Cerebellar cortex (tissue), 1 donor: ENCODE results near the gene ADAMTS6.
A peak's percentile ranks its signal among the peaks of the same experiment; 100 is the strongest.

ENCODE experiments used
- DNase-seq: peaks from one replicate; pipeline ENCODE4 v3.0.0-alpha.2; 2015; ENCODE audit warnings: low spot score

Gene ADAMTS6

GRCh38 chr5:65276178-65276890 lies 205.4 kb downstream of the ADAMTS6 start:
- DNase-seq, result no peak

DNA sequence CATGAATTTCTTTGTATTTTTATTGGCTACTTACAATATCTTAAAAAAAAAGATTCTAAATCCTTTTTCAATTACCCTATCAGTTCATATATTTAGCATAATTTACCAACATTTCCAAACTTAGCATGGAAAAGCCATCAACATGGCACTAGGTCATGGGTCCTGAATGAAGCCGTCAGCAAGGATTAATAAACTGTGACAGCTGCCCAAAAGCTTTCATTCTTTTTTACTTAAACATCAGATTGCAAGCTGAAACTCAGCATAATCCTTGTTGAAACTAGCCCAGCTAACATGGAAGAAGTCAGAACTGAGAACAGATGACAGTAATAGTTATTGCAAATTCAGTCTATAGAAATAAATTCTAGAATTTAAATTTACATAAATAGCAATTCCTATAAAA lies 209.8 kb downstream of the ADAMTS6 start:
- DNase-seq, result no peak

DNA sequence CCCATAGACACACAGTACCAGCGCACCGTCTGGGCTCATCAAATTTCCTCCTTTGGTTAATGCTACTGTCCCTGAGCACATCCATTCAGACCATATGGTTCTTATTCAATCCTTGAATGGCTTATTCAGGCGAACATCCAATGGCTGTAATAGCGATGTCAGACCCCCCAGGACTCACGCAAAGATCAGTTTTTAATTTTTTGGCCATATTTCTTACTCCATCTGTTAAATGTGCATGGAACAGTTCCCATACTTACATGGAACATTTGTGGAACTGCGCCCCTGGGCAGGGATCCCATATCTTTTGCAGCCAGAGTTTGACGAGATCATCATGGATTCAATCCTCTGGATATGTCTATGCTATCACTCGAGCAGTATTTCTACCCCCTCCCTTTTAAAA lies 213.2 kb downstream of the ADAMTS6 start:
- no peak for DNase-seq

DNA sequence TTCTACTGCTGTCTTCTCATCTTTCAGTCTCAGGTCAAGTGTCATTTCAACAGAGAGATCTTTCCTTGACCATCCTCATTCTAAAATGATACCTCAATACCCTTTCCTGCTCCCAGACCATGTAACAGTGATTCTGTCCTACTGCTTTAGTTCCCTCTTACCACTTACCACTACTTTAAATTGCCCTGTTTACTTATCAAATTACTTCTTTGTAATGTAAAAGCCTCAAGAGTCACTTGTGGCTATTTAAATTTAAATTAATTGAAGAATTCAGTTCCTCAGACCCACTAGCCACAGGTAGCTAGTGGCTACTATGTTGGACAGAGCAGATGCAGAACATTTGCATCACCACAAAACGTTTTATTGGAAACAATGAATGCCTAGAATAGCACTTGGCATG lies 217.3 kb downstream of the ADAMTS6 start:
- DNase-seq, result no peak

GRCh38 chr5:65263321-65263720 lies 218.4 kb downstream of the ADAMTS6 start:
- no peak for DNase-seq

- DNase-seq, result no peak
Observed at GRCh38 chr5:65262649-65263059, 219.1 kb downstream of the ADAMTS6 start.

DNA sequence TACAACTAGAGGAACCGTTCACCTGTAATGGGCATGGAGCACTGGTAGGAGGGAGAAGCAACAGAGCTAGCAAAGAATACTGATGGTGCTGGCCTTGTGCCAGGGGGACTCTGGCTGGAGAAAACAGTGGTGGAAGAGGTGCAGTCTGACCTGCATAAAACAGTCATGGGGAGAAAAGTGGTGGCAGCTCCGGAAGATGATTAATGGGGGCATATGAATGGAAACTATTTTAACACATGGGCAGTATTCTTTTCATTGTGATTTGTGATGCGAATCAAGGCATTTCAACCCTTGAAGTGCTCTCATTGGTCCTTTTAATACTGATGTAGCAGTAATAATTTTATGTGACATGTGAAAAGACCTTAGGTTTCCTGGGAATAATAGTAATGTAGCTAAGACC lies 219.6 kb downstream of the ADAMTS6 start:
- DNase-seq, result no peak

- no peak for DNase-seq
Observed at GRCh38 chr5:65261499-65261898, 220.2 kb downstream of the ADAMTS6 start.

DNA sequence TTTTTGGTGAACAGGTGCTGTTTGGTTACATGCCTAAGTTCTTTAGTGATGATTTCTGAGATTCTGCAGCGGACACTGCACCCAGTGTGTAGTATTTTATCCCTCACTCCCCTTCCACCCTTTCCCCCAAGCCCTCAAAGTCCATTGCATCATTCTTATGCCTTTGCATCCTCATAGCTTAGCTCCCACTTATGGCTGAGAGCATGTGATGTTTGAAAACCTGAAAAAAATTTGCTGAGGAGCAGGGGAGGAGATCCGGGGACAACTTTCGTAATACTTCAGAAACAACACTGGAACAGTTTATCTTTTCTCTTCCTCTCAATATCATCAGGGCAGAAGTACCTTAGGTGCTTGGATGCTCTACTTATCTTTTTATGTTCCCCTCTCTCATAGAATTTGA lies 226.4 kb downstream of the ADAMTS6 start:
- DNase-seq, result no peak

DNA sequence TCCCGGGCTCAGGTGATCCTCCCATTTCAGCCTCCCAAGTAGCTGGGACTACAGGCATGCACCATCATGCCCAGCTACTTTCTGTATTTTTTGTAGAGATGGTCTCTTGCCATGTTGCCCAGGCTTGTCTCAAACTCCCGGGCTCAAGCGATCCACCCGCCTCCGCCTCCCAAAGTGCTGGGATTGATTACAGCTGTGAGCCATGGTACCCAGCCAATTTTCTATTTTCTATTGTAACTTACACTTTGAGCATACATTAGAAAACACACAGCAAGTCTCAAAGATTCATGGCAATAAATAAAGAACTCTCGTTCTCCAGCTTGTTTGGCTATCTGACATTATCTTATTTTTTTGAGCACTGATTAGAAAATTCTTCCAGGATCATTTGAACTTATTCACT lies 228.7 kb downstream of the ADAMTS6 start:
- DNase-seq, result no peak

DNA sequence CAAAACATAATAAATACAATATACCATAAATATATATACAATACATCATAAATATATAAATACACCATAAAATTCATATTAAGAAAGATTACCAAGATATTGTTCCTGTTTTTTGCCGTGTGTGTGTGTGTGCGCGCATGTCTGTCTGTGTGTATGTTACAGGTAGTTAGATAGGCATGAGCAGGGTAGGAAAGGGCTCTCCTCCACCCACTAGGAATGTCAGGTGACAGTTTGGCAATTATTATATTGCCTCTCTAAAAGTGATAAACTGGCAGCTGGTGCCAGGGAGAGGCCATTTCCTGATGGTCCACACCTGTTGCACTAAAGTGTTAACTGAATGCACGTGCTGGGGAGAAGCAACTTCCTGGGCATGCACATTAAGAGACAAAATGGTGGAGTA lies 232.8 kb downstream of the ADAMTS6 start:
- DNase-seq, result no peak

GRCh38 chr5:65247594-65247993 lies 234.1 kb downstream of the ADAMTS6 start:
- no peak for DNase-seq

DNA sequence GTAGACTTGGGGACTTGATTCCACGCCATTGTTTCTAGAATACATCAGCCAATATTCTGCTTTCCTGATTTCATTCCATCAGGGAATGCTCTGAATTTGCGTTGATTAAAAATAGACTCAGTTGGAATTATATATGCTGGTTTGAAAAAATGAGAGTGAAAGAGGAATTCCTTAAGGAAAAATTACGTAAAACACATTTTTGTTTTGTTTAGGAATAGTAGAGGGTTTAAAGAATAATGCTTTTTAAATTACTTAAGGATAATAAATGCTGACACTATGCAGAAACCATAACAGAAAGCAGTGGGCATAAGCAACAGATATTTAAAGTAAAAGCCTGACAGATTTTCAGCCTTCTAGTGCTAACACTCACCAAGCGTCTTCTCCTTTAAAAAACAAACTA lies 235.0 kb downstream of the ADAMTS6 start:
- DNase-seq, result no peak

DNA sequence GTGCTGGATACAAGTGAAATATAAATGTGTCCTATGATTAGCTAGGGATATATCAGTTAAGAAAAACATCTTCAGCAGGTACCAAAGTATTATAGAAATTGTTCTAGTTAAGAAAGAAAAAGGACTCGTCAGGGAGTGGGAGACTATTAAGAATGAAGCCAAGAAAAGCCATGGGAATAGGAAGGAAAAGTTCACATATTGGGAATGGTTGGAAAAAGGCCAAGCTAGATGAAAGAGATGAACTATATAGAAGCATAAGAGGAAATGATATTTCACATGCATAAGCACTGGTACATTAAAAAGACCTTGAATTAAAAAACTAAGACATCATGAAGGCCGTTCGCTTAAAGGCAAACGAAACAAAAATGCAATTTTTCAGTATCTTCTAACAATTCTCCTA lies 237.7 kb downstream of the ADAMTS6 start:
- DNase-seq, result no peak

DNA sequence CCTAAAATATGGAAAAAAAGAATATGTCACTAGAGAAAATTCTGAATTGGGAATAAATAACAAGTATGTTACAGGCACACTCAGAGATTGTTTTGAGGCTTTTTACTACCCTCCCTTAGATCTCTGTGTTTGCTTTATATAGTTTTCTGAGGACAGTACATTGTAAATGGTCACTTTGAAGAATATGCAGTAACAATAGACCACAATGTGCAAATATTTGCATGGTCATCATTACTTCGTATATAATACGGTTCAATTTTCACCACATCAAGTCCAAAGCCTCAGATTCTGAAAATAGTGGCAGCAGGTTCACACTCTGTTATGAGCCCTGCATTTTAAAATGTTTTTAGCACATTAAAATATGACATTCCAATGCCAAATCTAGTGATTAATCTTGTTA lies 238.6 kb downstream of the ADAMTS6 start:
- DNase-seq, result no peak

- no peak for DNase-seq
Observed at GRCh38 chr5:65229841-65230240, 251.9 kb downstream of the ADAMTS6 start.

DNA sequence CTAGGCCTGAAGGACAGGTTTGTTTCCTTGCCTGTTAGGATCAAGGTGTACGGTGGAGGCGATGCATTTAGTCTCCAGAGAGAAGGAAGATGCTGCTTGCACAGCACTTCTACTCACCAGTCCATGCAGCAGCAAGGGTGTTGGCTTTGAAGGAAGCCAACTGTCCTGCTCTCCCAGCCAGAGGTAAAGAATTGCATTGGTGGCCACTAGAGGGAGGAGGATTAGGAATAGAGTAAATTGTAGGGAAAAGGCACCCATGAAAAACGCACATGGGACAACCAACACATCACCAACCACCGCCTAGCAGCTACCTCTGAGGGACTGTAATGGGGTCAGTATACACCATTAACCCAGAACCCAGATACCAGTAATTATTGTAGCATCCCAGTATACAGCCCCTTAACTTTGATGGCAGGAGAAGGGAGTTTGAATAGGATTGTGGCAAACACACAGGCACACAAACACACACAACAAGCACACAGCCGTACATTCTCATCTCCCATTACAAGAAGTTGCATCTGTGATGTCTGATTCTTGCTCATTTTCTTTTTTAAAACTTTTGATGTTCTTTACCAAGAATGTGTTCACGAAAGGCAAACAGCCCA lies 267.7 kb downstream of the ADAMTS6 start:
- peak; percentile 42 for DNase-seq

- no peak for DNase-seq
Observed at GRCh38 chr5:65209341-65209740, 272.4 kb downstream of the ADAMTS6 start.

DNA sequence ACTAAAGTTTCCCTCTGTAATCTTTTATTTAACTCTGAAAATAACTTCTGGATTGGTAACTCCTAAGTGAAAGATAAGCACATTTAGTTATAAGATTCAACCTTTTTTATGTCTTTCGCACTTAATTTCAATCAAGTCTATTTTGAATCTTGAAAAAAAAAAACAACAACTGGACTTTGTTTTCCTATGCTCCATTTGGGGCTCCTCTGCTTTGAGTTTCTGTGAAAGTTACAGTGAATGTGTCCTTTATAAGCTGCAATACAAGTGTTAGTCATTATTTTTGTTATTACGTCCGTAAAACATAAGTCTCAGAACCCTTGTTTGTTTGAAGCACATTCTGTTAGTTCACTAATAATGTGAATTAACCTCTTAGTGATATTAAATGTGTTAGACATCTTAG lies 276.8 kb downstream of the ADAMTS6 start:
- no peak for DNase-seq

DNA sequence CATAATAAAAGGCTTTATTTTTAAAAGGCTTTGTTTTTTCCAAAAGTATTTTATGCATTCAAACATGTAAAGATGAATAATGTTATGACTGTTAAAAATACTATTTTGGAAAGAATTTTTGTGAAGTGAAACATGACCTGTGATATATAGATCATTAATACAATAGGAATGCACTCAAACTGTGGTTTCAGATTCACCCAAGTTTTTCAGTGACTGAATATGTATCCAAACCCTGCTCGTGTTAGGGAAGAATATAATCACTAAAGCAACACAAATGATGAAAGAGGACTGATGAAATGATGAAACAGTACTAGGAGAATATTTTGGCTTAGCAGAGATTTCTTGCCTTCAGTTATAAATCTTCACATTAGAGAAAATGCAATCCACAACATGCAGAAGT lies 278.0 kb downstream of the ADAMTS6 start:
- no peak for DNase-seq

DNA sequence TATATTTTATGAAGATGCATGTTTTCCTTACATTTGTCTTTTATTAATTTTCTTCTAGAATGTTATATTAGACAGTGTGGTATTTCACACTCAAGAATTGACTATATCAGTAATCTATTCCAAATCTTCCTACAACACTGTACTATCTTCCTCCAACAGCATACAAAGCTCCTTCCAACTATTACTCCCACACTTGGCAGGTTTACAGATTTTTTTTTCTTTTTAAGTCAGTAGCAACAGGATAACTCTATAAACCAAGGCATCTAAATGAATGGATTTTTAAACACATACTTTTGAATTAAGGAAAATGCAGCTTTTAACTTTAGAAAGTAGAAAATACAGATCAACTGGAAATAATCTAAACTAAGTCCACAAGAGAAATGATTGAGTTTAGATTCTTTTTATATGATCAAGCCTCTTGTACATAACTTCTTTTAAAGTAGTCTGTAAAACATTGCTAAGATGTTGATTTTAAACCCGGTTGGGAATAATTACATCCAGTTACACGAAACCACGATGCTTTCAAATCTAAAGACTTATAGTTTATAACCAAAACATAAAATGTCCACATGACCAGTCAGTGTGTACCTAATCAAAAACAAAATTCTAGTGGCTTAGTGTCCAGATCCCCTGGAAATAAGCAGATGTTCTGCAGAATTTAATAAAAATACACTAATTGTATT lies 281.6 kb downstream of the ADAMTS6 start:
- no peak for DNase-seq

DNA sequence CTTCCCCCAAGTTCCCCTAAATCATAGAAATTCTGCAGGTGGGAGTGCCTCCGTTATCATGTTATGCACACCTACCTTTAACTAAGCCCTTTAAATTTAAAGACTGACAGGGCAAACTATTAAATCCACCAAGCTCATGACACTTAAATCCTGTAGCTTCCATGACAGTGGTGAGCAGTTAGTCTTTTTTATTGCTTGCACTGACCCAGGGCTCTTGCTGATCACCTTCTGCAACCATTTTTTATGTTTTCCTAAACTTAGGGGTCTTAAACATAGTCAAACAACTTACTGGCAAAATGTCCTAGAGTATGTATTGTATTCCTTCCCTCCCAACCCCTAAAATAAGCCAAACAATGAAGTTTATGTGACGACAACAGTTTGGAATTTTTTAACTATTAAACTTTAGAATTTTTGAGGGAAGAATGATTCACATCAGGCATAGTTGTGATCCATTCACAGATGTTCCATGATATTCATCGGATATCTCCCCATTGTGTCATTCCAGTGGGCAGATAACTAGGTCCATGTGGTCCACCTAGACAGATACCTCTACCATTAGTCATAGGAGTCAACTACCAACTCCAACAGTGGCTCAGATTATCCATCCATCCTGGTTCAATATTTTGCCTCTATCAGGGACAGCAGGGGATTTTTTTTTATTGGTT lies 283.1 kb downstream of the ADAMTS6 start:
- peak; percentile 16 for DNase-seq
